HG02610 (cell line): ENCODE measurements around the gene CT45A7.
"Not testable (repeated sequence)": the region's sequence is repeated elsewhere in the genome, so short reads cannot be mapped to it uniquely, and the experiment has no call there.

ENCODE experiments used
- ATAC-seq: cut with Tn5 transposase; IDR thresholded peaks from one replicate; pipeline ENCODE4 v1.9.1; 2021; ENCODE audit warnings: mild to moderate bottlenecking, moderate library complexity; ENCODE audit not compliant: unreplicated experiment

Gene CT45A7, protein sequence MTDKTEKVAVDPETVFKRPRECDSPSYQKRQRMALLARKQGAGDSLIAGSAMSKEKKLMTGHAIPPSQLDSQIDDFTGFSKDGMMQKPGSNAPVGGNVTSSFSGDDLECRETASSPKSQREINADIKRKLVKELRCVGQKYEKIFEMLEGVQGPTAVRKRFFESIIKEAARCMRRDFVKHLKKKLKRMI

GRCh38 chrX:135837180-135837579, at the start of gene CT45A7:
Gene CT45A7, minus strand, starts transcription at chrX:135837280. Its CDS starts 3,747 bp downstream, at chrX:135833533.
- not testable (repeated sequence) for ATAC-seq

DNA sequence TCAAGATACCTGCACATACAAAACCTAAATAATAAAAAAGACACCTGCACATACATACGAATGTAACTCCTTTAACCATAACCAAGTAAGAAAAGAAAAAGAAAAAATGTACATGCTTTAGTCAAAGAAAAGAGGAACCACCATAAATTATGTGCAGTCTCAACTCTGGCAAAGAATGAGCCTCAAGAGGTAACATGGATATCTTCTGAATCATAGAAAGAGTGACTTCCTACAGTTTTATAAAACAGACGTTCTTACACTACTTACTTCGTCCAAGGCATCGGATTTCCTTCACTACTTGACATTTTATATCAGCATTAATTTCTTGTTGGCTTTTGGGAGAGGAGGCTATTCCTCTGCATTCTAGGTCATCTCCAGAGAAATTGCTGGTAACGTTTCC, 45.7 kb upstream of the CT45A7 start:
- ATAC-seq: not testable (repeated sequence)

- ATAC-seq: not testable (repeated sequence)
Observed at GRCh38 chrX:135871712-135872111, 34.6 kb upstream of the CT45A7 start, which contains the start of gene CT45A9. Gene CT45A9, minus strand, starts transcription at chrX:135871812. Its CDS starts 3,751 bp downstream, at chrX:135868061.

DNA sequence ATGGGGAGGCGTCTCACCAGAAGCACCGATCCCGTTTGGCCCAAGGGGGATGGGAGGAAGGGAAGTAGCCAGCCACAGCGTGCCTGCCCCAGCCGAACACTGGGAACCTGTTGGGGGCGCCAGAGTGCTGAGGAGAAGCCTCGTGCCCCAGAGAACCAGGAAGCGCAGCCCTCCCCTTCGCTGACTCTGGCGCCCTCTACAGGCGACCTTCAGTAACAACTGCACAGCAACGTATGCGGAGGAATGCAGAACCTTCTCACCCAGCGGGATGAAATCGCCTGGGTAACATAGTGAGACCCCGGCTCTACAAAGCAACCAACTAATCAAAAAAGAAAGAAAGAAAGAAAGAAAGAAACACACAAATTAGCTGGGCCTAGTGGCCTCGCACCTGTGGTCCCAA, 17.4 kb upstream of the CT45A7 start, which contains the start of gene CT45A8:
CT45A8 (minus strand) TSS at position 101 of the 400 bp plus-strand sequence. CDS start 3,755 bp downstream, outside the sequence.
- not testable (repeated sequence) for ATAC-seq

DNA sequence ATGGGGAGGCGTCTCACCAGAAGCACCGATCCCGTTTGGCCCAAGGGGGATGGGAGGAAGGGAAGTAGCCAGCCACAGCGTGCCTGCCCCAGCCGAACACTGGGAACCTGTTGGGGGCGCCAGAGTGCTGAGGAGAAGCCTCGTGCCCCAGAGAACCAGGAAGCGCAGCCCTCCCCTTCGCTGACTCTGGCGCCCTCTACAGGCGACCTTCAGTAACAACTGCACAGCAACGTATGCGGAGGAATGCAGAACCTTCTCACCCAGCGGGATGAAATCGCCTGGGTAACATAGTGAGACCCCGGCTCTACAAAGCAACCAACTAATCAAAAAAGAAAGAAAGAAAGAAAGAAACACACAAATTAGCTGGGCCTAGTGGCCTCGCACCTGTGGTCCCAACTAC, 17.2 kb downstream of the CT45A7 start, which contains the start of gene CT45A2:
CT45A2 (minus strand) TSS at position 101 of the 400 bp plus-strand sequence. CDS start 3,747 bp downstream, outside the sequence.
- not testable (repeated sequence) for ATAC-seq

GRCh38 chrX:135802687-135803086, 34.4 kb downstream of the CT45A7 start, which contains the start of gene CT45A6:
Gene CT45A6, minus strand, starts transcription at chrX:135802787. Its CDS starts 3,794 bp downstream, at chrX:135798993.
- not testable (repeated sequence) for ATAC-seq

DNA sequence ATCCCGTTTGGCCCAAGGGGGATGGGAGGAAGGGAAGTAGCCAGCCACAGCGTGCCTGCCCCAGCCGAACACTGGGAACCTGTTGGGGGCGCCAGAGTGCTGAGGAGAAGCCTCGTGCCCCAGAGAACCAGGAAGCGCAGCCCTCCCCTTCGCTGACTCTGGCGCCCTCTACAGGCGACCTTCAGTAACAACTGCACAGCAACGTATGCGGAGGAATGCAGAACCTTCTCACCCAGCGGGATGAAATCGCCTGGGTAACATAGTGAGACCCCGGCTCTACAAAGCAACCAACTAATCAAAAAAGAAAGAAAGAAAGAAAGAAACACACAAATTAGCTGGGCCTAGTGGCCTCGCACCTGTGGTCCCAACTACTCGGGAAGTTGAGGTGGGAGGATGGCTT, 51.7 kb downstream of the CT45A7 start, which contains the start of gene CT45A5:
CT45A5 (minus strand) TSS at position 101 of the 400 bp plus-strand sequence. CDS start 3,774 bp downstream, outside the sequence.
- ATAC-seq: not testable (repeated sequence)
